ENCODE measurements around the gene HDGFL2.

DNA sequence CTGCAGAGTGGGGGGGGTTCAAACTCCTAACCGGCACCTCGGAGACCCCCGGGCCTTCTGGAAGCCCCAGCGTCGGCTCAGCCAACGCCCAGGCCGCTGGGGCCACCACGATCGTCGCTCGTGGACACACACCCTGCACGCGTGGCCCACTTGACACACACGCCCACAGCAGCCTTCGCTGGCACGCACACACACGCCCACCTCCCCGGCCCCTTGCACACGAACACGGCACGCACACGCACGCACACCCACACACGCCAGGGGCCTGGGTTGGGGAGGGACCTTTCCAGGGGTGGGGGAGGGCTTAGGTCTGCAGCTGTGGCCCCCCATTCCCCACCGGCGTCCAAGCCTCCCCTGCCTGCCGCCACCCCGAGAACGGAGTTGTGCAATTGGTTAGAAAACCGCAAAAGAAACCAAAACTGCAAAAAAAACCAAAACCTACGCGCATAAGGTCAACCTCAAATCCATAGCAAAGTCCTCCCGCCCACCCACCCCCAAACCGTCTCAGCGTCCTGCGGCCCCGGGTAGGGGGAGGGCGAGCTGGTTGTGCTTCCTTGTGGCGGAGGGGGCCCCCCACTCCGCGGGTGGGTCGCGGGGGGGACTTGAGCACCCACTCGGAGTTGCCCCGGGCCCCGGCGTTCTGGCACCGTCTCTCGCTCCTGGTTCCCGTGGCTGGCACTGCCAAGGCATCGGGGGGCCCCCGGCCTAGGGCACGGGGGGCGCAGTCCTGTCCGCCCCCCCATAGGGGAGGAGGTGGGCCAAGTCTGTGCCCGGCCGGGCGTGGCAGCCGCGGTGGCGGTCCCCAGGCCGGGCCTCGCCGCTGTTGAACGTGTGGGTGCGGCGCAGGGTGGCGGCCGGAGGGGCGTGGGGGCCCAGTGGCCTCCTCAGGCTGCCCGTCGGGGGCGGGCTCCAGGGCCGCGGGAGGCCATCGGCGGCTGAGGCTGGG lies 71.1 kb downstream of the HDGFL2 start:
- no peak for TF ChIP-seq EZH2 (optimal IDR thresholded peaks at IDR 0.05; ENCODE audit: low read depth, low read length)
- TF ChIP-seq, protein P1, sequence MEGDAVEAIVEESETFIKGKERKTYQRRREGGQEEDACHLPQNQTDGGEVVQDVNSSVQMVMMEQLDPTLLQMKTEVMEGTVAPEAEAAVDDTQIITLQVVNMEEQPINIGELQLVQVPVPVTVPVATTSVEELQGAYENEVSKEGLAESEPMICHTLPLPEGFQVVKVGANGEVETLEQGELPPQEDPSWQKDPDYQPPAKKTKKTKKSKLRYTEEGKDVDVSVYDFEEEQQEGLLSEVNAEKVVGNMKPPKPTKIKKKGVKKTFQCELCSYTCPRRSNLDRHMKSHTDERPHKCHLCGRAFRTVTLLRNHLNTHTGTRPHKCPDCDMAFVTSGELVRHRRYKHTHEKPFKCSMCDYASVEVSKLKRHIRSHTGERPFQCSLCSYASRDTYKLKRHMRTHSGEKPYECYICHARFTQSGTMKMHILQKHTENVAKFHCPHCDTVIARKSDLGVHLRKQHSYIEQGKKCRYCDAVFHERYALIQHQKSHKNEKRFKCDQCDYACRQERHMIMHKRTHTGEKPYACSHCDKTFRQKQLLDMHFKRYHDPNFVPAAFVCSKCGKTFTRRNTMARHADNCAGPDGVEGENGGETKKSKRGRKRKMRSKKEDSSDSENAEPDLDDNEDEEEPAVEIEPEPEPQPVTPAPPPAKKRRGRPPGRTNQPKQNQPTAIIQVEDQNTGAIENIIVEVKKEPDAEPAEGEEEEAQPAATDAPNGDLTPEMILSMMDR (IDR thresholded peaks at IDR 0.05; ENCODE audit: low read length), result no peak
